AG04450 (cell line): ENCODE measurements around the gene PKP1. TPM values are rescaled to one million over a fixed set of nuclear protein-coding genes. Genes with fewer than 3 reads are reported as not detected.

Experiments used
- CTCF ChIA-PET: fragments of 300-600, 350-600 bp; formaldehyde crosslinking; extraction: SDS; loops from one replicate; lab custom pipeline; 2022; ENCODE audit warnings: antibody characterized with exemption, inconsistent platforms; lab: Charles Lee
- POLR2A ChIA-PET: fragments of 350-600 bp; formaldehyde crosslinking; extraction: SDS; loops from one replicate; lab custom pipeline; 2021; ENCODE audit warnings: antibody characterized with exemption, inconsistent platforms; lab: Yijun Ruan, JAX
- DNase-seq: peaks from one replicate; pipeline ENCODE4 v3.0.0-alpha.2; 2011; ENCODE audit warnings: low read depth, low spot score
- H3K27ac ChIP-seq: one replicate; pipeline ENCODE4 v1.5.1; 2012; ENCODE audit warnings: low read depth, low read length, control low read depth
- H3K27me3 ChIP-seq: one replicate; pipeline ENCODE4 v1.6.0; 2012; ENCODE audit warnings: low read length; ENCODE audit not compliant: control insufficient read depth, insufficient read depth
- H3K4me3 ChIP-seq: 2 replicates; pipeline ENCODE4 v1.5.1; 2011; ENCODE audit warnings: mild to moderate bottlenecking, low read depth, low read length, control low read depth
- H3K9me3 ChIP-seq: 2 replicates; pipeline ENCODE4 v1.5.1; 2012; ENCODE audit warnings: low read length; ENCODE audit not compliant: control insufficient read depth, insufficient read depth
- polyA plus RNA-seq: library from polyadenylated mRNA; depleted of rRNA; stranded (reverse); fragments of >200 nt; gene quantifications from 2 replicates; pipeline ENCODE4 v1.2.3, GENCODE V29; 2011
- TF ChIP-seq, protein P1 (sequence below): IDR thresholded peaks from 2 replicates; pipeline ENCODE4 v1.5.1; 2011; ENCODE audit warnings: low read depth, low read length, control low read depth, inconsistent platforms

The PKP1 gene
- polyA plus RNA-seq, 1 experiment, result 0.04 TPM

GRCh38 chr1:201295861-201296260, 12.6 kb downstream of the PKP1 start:
- H3K27me3 ChIP-seq, result peaks cover 20% of the 10 kb centered on the region
- DNase-seq, result no peak
- H3K9me3 ChIP-seq, result no peaks in the 10 kb centered on the region
- ChIA-PET POLR2A (no interaction called here), CTCF (no interaction called here)
- no peak overlapping the region for H3K27ac ChIP-seq
- TF ChIP-seq, protein P1, sequence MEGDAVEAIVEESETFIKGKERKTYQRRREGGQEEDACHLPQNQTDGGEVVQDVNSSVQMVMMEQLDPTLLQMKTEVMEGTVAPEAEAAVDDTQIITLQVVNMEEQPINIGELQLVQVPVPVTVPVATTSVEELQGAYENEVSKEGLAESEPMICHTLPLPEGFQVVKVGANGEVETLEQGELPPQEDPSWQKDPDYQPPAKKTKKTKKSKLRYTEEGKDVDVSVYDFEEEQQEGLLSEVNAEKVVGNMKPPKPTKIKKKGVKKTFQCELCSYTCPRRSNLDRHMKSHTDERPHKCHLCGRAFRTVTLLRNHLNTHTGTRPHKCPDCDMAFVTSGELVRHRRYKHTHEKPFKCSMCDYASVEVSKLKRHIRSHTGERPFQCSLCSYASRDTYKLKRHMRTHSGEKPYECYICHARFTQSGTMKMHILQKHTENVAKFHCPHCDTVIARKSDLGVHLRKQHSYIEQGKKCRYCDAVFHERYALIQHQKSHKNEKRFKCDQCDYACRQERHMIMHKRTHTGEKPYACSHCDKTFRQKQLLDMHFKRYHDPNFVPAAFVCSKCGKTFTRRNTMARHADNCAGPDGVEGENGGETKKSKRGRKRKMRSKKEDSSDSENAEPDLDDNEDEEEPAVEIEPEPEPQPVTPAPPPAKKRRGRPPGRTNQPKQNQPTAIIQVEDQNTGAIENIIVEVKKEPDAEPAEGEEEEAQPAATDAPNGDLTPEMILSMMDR, result no peak
- no peak overlapping the region for H3K4me3 ChIP-seq

DNA sequence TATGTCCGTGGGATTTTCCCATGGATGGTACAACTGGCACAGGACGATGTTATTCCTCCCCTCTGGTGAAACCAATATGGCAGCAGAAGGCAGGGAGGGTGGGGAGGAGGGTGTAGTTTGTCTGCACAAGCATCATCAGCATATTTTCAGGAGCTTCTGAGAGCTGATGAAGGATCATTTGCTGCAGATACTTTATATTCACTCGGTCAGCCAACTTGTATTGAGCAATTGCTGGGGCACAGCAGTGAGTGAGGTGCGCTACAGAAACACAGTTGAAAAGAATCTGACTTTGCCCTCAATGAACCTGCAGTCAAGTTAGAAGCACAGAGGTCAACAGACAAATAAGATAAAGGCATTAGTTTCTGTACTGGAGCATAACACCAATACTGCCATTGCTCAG, 13.0 kb downstream of the PKP1 start:
- TF ChIP-seq, protein P1, result no peak
- no peak for DNase-seq
- H3K9me3 ChIP-seq, result no peaks in the 10 kb centered on the region
- peaks cover 24% of the 10 kb centered on the region for H3K27me3 ChIP-seq
- no peak overlapping the region for H3K27ac ChIP-seq
- ChIA-PET POLR2A (no interaction called here), CTCF (no interaction called here)
- H3K4me3 ChIP-seq, result no peak overlapping the region

DNA sequence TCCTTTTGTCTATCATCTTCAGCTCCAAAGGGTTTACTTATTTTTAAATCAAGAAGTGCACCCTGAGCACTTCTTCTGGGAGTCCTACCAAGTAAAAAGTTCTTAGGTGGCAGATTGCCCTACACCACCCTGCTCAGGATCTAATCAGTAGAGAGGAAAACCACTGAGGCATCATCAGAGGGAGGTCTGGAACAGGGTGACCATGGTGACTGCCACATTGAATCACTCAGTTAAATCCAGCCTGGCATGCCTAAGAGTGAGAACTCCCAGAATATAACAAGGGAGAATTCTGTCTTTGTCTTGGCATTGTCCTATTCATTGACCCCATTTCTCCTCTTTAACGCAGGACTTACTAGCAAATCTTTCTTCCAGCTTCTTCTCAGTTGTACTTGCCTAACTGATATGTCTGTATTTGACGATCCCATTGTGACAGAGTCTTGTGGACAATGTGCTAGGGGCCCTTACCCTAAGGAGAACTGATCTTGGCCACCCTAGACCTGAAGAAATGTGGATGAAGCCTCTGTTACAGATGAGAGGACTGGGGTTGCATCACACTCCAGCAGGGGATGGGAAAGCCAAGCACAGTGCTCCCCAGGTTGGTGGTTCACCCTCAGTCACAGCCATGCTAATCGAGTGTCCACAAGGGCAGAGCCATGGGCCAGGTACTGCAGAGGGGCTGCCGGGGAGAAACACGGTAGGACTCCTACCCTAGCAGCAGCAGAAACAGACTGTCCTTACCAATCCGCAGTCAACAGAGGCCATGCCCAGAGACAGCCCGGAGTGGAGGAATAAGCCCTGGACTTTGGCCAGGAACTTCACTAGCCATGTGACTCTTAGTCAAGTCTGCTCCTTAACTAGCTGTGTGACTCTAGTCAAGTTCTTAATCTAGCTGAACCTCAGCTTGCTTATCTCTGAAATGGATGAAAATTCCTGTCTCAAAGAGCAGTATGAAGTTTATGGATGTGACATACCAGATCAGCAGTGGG, 15.4 kb downstream of the PKP1 start:
- H3K27me3 ChIP-seq, result peaks cover 28% of the 10 kb centered on the region
- TF ChIP-seq, protein P1, result no peak
- no peak overlapping the region for H3K4me3 ChIP-seq
- ChIA-PET POLR2A (no interaction called here), CTCF (interaction anchor here (1.5 kb wide), 1 partner anchor 137 kb away, joined by 3 read pairs; no protein-coding TSS in a partner anchor)
- no peak overlapping the region for H3K27ac ChIP-seq
- H3K9me3 ChIP-seq, result no peaks in the 10 kb centered on the region
- DNase-seq, result no peak

- no peak overlapping the region for H3K27ac ChIP-seq
- H3K27me3 ChIP-seq, result peaks cover 30% of the 10 kb centered on the region
- ChIA-PET CTCF (interaction anchor here (1.5 kb wide), 1 partner anchor 135 kb away, joined by 3 read pairs; no protein-coding TSS in a partner anchor), POLR2A (no interaction called here)
- TF ChIP-seq, protein P1, result no peak
- H3K4me3 ChIP-seq, result no peak overlapping the region
- no peaks in the 10 kb centered on the region for H3K9me3 ChIP-seq
- DNase-seq, result no peak
These were observed 16.7 kb downstream of the PKP1 start for GRCh38 chr1:201299968-201300367.

DNA sequence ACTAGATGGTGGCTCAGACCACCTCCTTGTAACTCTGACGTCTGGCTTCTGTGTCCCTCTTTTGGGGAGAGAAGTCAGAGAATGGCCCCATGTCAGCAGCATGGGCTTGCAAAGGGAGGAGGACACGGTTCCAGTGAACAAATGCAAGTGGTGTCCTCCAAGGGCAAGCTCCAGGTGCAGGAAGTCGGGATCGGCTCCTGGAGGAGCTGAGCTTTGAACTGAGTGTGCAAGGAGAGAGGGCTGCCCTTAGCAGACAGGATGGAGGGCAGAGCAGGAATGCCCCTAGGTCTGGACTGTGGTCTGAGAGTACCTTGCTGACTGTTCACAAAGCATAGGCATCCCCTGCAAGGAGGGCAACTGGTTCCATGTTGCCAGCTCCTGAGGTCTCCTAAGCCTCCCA, 17.3 kb downstream of the PKP1 start:
- H3K27ac ChIP-seq, result no peak overlapping the region
- no peaks in the 10 kb centered on the region for H3K9me3 ChIP-seq
- TF ChIP-seq, protein P1, result no peak
- DNase-seq, result no peak
- ChIA-PET CTCF (interaction anchor here (0.8 kb wide), 1 partner anchor 45 kb away, joined by 3 read pairs; no protein-coding TSS in a partner anchor), POLR2A (no interaction called here)
- no peak overlapping the region for H3K4me3 ChIP-seq
- H3K27me3 ChIP-seq, result peaks cover 31% of the 10 kb centered on the region
